Suppressor macrophage treated with lipopolysaccharide for 1 hour (primary cell): Measurements from ENCODE around the gene TEX26.
A peak's percentile ranks its signal among the peaks of the same experiment; 100 is the strongest.

Source experiments
- DNase-seq, 3 donors: peaks; one replicate each; pipeline ENCODE4 v3.0.0-alpha.2; 2020 to 2022

TEX26 gene

GRCh38 chr13:30932481-30933353, at the start of gene TEX26:
Gene TEX26, plus strand, starts transcription at chr13:30932656. Its CDS starts 60 bp downstream, at chr13:30932716.
- DNase-seq: no peak

- DNase-seq: no peak
Observed at GRCh38 chr13:30882996-30883766, 49.3 kb upstream of the TEX26 start.

- DNase-seq: no peak
Observed at GRCh38 chr13:30884543-30884942, 47.9 kb upstream of the TEX26 start.

GRCh38 chr13:30889196-30889690, 43.2 kb upstream of the TEX26 start:
- no peak for DNase-seq

GRCh38 chr13:30892966-30893365, 39.5 kb upstream of the TEX26 start:
- peak in 2 of 3 donors; percentile 29 to 36 for DNase-seq

- no peak for DNase-seq
Observed at GRCh38 chr13:30895773-30896172, 36.7 kb upstream of the TEX26 start.

GRCh38 chr13:30898070-30898469, 34.4 kb upstream of the TEX26 start:
- no peak for DNase-seq

- DNase-seq: peak; percentile 67 to 90 (median 70)
Observed at GRCh38 chr13:30898678-30899241, 33.7 kb upstream of the TEX26 start.

GRCh38 chr13:30900436-30900835, 32.0 kb upstream of the TEX26 start:
- DNase-seq: no peak

GRCh38 chr13:30900952-30901749, 31.3 kb upstream of the TEX26 start:
- DNase-seq: peak; percentile 31 to 62 (median 36)

GRCh38 chr13:30904043-30904442, 28.4 kb upstream of the TEX26 start:
- DNase-seq: no peak

GRCh38 chr13:30905932-30906383, 26.5 kb upstream of the TEX26 start, which contains the start of gene MEDAG:
Gene MEDAG, plus strand, starts transcription at chr13:30906271. Its CDS starts 245 bp downstream, at chr13:30906516.
- no peak for DNase-seq

GRCh38 chr13:30906411-30907051, 25.9 kb upstream of the TEX26 start:
- DNase-seq: peak in 1 of 3 donors; percentile 30

GRCh38 chr13:30907121-30907861, 25.2 kb upstream of the TEX26 start:
- no peak for DNase-seq

- DNase-seq: no peak
Observed at GRCh38 chr13:30908416-30908980, 24.0 kb upstream of the TEX26 start.

- DNase-seq: no peak
Observed at GRCh38 chr13:30910676-30911075, 21.8 kb upstream of the TEX26 start.

- DNase-seq: no peak
Observed at GRCh38 chr13:30915691-30916541, 16.5 kb upstream of the TEX26 start.

- no peak for DNase-seq
Observed at GRCh38 chr13:30916991-30917390, 15.5 kb upstream of the TEX26 start.

- peak in 1 of 3 donors; percentile 49 for DNase-seq
Observed at GRCh38 chr13:30918662-30919405, 13.6 kb upstream of the TEX26 start.
